Mesenchymal stem cell (in vitro differentiated cells and primary cell): Measurements from ENCODE around the gene CLEC3A.
"Not testable (repeated sequence)": the region's sequence is repeated elsewhere in the genome, so short reads cannot be mapped to it uniquely, and the experiment has no call there.

Source experiments
- DNase-seq: peaks from one replicate; pipeline ENCODE4 v3.0.0-alpha.2; 2013
- H2AFZ ChIP-seq: one replicate; pipeline ENCODE4 v1.6.1; 2013; ENCODE audit warnings: low read depth, mild to moderate bottlenecking, control low read depth, inconsistent platforms, low read length, moderate library complexity
- H2AK5ac ChIP-seq: 2 replicates; pipeline ENCODE4 v1.6.1; 2013; ENCODE audit warnings: low read length, moderate library complexity, mild to moderate bottlenecking, inconsistent platforms; ENCODE audit not compliant: severe bottlenecking
- H2BK120ac ChIP-seq: one replicate; pipeline ENCODE4 v1.6.1; 2013; ENCODE audit warnings: low read depth, mild to moderate bottlenecking, inconsistent platforms, low read length, moderate library complexity
- H2BK12ac ChIP-seq, 2 experiments: one replicate each; pipeline ENCODE4 v1.6.1; 2013; ENCODE audit warnings: inconsistent platforms in 2 of 2, low read length in 2 of 2, mild to moderate bottlenecking in 2 of 2, moderate library complexity in 2 of 2, control low read depth in 1 of 2
- H2BK15ac ChIP-seq: one replicate; pipeline ENCODE4 v1.6.1; 2013; ENCODE audit warnings: mild to moderate bottlenecking, low read depth, inconsistent platforms; ENCODE audit not compliant: poor library complexity, severe bottlenecking
- H2BK5ac ChIP-seq: 2 replicates; pipeline ENCODE4 v1.6.1; 2013; ENCODE audit warnings: low read depth, mild to moderate bottlenecking, low read length, control low read depth, inconsistent platforms; ENCODE audit not compliant: poor library complexity, severe bottlenecking
- H3K14ac ChIP-seq, 2 experiments: one replicate each; pipeline ENCODE4 v1.6.1; 2013; ENCODE audit warnings: inconsistent platforms in 2 of 2, low read length in 2 of 2, control low read depth in 1 of 2, mild to moderate bottlenecking in 1 of 2, moderate library complexity in 1 of 2
- H3K18ac ChIP-seq, 2 experiments: one replicate each; pipeline ENCODE4 v1.6.1; 2013; ENCODE audit warnings: inconsistent platforms in 2 of 2, low read length in 2 of 2, control low read depth in 1 of 2, low read depth in 1 of 2, mild to moderate bottlenecking in 1 of 2
- H3K23ac ChIP-seq, 2 experiments: one replicate each; pipeline ENCODE4 v1.6.1; 2013; ENCODE audit warnings: inconsistent platforms in 2 of 2, low read length in 2 of 2, mild to moderate bottlenecking in 2 of 2, moderate library complexity in 2 of 2, control low read depth in 1 of 2
- H3K27ac ChIP-seq: 2 replicates; pipeline ENCODE4 v1.5.1; 2013; ENCODE audit warnings: mild to moderate bottlenecking, moderate library complexity, low read length, control low read depth, inconsistent platforms; ENCODE audit not compliant: poor library complexity, severe bottlenecking
- H3K27me3 ChIP-seq, 2 experiments: 2 replicates each; pipeline versions ENCODE4 v1.6.1 to v1.7.0; 2013; ENCODE audit warnings: low read length in 2 of 2, mild to moderate bottlenecking in 2 of 2, moderate library complexity in 2 of 2, control low read depth in 1 of 2, inconsistent platforms in 1 of 2; ENCODE audit not compliant: control insufficient read depth in 1 of 2, insufficient read depth in 1 of 2
- H3K36me3 ChIP-seq, 2 experiments: 2 replicates each; pipeline versions ENCODE4 v1.6.1 to v1.7.0; 2013; ENCODE audit warnings: low read length in 2 of 2, control low read depth in 1 of 2, inconsistent platforms in 1 of 2, low read depth in 1 of 2, mild to moderate bottlenecking in 1 of 2; ENCODE audit not compliant: insufficient read depth in 2 of 2, control insufficient read depth in 1 of 2
- H3K4ac ChIP-seq, 2 experiments: one replicate each; pipeline ENCODE4 v1.6.1; 2013; ENCODE audit warnings: inconsistent platforms in 2 of 2, low read length in 2 of 2, mild to moderate bottlenecking in 2 of 2, moderate library complexity in 2 of 2, control low read depth in 1 of 2, low read depth in 1 of 2
- H3K4me1 ChIP-seq: 2 replicates; pipeline ENCODE4 v1.6.1; 2013; ENCODE audit warnings: low read depth, low read length, control low read depth; ENCODE audit not compliant: control insufficient read depth, insufficient read depth
- H3K4me2 ChIP-seq: 2 replicates; pipeline ENCODE4 v1.6.1; 2013; ENCODE audit warnings: low read length, mild to moderate bottlenecking, inconsistent platforms; ENCODE audit not compliant: poor library complexity, severe bottlenecking
- H3K4me3 ChIP-seq, 2 experiments: 2 replicates each; pipeline versions ENCODE4 v1.5.1 to v1.7.0; 2013; ENCODE audit warnings: low read length in 2 of 2, mild to moderate bottlenecking in 2 of 2, control low read depth in 1 of 2, low read depth in 1 of 2; ENCODE audit not compliant: insufficient read depth in 1 of 2
- H3K79me1 ChIP-seq: replicated peaks from 2 replicates; pipeline ENCODE4 v1.6.1; 2013; ENCODE audit warnings: mild to moderate bottlenecking, control low read depth, low read length, inconsistent platforms; ENCODE audit not compliant: poor library complexity, severe bottlenecking
- H3K9ac ChIP-seq: 2 replicates; pipeline ENCODE4 v1.7.0; 2013; ENCODE audit warnings: mild to moderate bottlenecking, low read length, moderate library complexity
- H3K9me3 ChIP-seq: 2 replicates; pipeline ENCODE4 v1.7.0; 2013; ENCODE audit warnings: mild to moderate bottlenecking, low read length; ENCODE audit not compliant: control insufficient read depth
- H4K8ac ChIP-seq: one replicate; pipeline ENCODE4 v1.6.1; 2013; ENCODE audit warnings: inconsistent platforms, mild to moderate bottlenecking, low read length, moderate library complexity
- H4K91ac ChIP-seq: one replicate; pipeline ENCODE4 v1.6.1; 2013; ENCODE audit warnings: mild to moderate bottlenecking, low read length, inconsistent platforms
- WGBS: methylation state at CpG from one replicate; pipeline ENCODE4 v1.1.7; 2013; ENCODE audit warnings: mixed read lengths; 5-methylcytosine and 5-hydroxymethylcytosine counted together

Gene CLEC3A

GRCh38 chr16:77991701-77992100 lies 30.6 kb upstream of the CLEC3A start:
- WGBS: 73% methylated on average over 4 of the region's 4 CpGs
- H3K36me3 ChIP-seq: no peaks in the 10 kb centered on the region

DNA sequence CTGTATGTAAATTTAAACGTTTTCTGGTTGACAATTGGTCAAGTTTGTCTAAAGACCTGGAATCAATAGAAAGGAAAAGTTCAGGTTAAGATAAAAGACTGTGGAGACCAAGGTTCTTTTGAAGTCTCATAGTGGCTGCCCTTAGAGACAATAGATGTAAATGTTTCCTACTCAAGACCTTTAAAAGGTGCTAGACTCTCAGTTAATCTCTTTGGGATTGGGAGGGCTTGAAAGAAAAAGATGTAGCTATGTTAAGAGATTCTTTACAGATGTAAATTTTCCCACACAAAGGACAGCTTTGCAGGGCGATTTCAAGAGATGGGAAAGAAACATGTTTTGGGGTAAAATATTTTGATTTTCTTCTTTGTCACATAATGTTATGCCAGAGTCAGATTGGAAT lies 30.0 kb upstream of the CLEC3A start:
- H3K4me2 ChIP-seq, H3K27ac ChIP-seq, H2BK12ac ChIP-seq, H2AFZ ChIP-seq, H3K79me1 ChIP-seq, H4K8ac ChIP-seq, H4K91ac ChIP-seq, H2AK5ac ChIP-seq, H3K9me3 ChIP-seq, H2BK120ac ChIP-seq, H3K23ac ChIP-seq, H3K4me3 ChIP-seq, H2BK15ac ChIP-seq, H3K18ac ChIP-seq, H3K4me1 ChIP-seq, H2BK5ac ChIP-seq, DNase-seq, H3K14ac ChIP-seq, H3K27me3 ChIP-seq, H3K4ac ChIP-seq, H3K36me3 ChIP-seq: not testable (repeated sequence)
- H3K9ac ChIP-seq: peak overlapping the region; percentile 87
- 21% methylated on average over 2 of the region's 2 CpGs for WGBS

More at GRCh38 chr16:77991701-77992100, 30.6 kb upstream of the CLEC3A start:
- Histone ChIP-seq H2BK12ac (peak overlapping the region in 1 of 2 experiments; percentile 83), H3K9me3 (peaks cover 6% of the 10 kb centered on the region), H3K79me1 (no peaks in the 10 kb centered on the region), H2AK5ac (no peak overlapping the region), H2BK15ac (no peak overlapping the region), H2AFZ (no peak overlapping the region), H3K4me1 (no peaks in the 10 kb centered on the region), H2BK120ac (no peak overlapping the region), H3K4me3 (no peak overlapping the region), H4K91ac (no peak overlapping the region), H3K4me2 (no peak overlapping the region), H3K23ac (no peak overlapping the region), H2BK5ac (no peak overlapping the region), H3K18ac (no peak overlapping the region), H4K8ac (peak overlapping the region; percentile 14), H3K4ac (no peak overlapping the region), H3K27ac (no peak overlapping the region), H3K9ac (no peak overlapping the region), H3K27me3 (no peaks in the 10 kb centered on the region), H3K14ac (no peak overlapping the region)
- no peak for DNase-seq

GRCh38 chr16:77993111-77993985 lies 29.0 kb upstream of the CLEC3A start:
- peak; percentile 89 for DNase-seq
- H4K8ac ChIP-seq: peak overlapping the region; percentile 72
- H3K9ac ChIP-seq: peak overlapping the region; percentile 87
- H3K79me1 ChIP-seq: no peaks in the 10 kb centered on the region
- H2BK120ac ChIP-seq: peak overlapping the region; percentile 19
- H2BK5ac ChIP-seq: no peak overlapping the region
- H3K9me3 ChIP-seq: peaks cover 6% of the 10 kb centered on the region
- no peaks in the 10 kb centered on the region for H3K36me3 ChIP-seq
- peak overlapping the region in 1 of 2 experiments; percentile 77 for H2BK12ac ChIP-seq
- H3K14ac ChIP-seq: no peak overlapping the region
- H3K4me3 ChIP-seq: peak overlapping the region in 1 of 2 experiments; percentile 55
- no peaks in the 10 kb centered on the region for H3K4me1 ChIP-seq
- no peaks in the 10 kb centered on the region for H3K27me3 ChIP-seq
- 27% methylated on average over 5 of the region's 6 CpGs for WGBS
- no peak overlapping the region for H3K4me2 ChIP-seq
- H3K23ac ChIP-seq: no peak overlapping the region
- no peak overlapping the region for H2BK15ac ChIP-seq
- no peak overlapping the region for H3K18ac ChIP-seq
- H2AFZ ChIP-seq: no peak overlapping the region
- H3K4ac ChIP-seq: peak overlapping the region in 1 of 2 experiments; percentile 49
- no peak overlapping the region for H2AK5ac ChIP-seq
- H4K91ac ChIP-seq: no peak overlapping the region
- no peak overlapping the region for H3K27ac ChIP-seq

DNA sequence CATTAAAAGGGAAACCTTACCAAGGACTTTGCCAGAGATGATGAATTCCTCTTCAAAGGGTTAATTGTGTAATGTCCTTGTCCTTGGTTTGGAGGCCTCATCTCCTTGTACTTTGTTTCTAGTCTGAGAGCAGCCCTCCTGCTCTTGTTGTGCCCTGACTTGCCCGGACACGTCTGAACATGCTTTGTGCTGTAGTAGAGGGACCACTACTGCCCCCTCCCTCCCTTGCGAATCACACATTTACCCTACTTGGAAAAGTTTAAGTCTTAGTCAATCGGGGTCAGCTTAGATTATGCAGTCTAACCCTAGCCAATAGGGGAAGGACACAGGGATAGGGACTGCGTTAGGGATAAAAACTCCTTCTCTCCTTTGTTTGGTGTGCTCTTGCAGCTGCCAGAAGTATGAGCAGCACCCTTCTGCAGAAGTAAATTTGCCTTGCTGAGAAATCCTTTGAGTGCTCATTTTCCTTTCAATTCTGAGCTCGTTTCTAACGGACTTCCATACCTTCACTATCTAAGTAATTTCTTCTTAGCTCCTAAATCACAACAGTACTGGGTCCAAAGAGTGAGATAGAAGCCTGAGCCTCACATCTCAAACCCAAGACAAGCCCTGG lies 26.4 kb upstream of the CLEC3A start:
- DNase-seq: no peak
- H4K91ac ChIP-seq: no peak overlapping the region
- no peak overlapping the region for H3K4me2 ChIP-seq
- no peaks in the 10 kb centered on the region for H3K79me1 ChIP-seq
- H3K36me3 ChIP-seq: no peaks in the 10 kb centered on the region
- no peak overlapping the region for H4K8ac ChIP-seq
- H3K18ac ChIP-seq: no peak overlapping the region
- no peak overlapping the region for H2BK120ac ChIP-seq
- peak overlapping the region; percentile 48 for H2BK15ac ChIP-seq
- no peak overlapping the region for H3K14ac ChIP-seq
- H3K4ac ChIP-seq: no peak overlapping the region
- no peak overlapping the region for H2AFZ ChIP-seq
- no peak overlapping the region for H3K23ac ChIP-seq
- H3K4me3 ChIP-seq: no peak overlapping the region
- 91% methylated on average over 7 of the region's 7 CpGs for WGBS
- H3K9ac ChIP-seq: no peak overlapping the region
- H2BK12ac ChIP-seq: no peak overlapping the region
- no peak overlapping the region for H3K27ac ChIP-seq
- H2AK5ac ChIP-seq: no peak overlapping the region
- peaks cover 6% of the 10 kb centered on the region for H3K9me3 ChIP-seq
- no peaks in the 10 kb centered on the region for H3K27me3 ChIP-seq
- no peaks in the 10 kb centered on the region for H3K4me1 ChIP-seq
- no peak overlapping the region for H2BK5ac ChIP-seq
